ENCODE measurements around the gene PAK5.

PAK5 gene

DNA sequence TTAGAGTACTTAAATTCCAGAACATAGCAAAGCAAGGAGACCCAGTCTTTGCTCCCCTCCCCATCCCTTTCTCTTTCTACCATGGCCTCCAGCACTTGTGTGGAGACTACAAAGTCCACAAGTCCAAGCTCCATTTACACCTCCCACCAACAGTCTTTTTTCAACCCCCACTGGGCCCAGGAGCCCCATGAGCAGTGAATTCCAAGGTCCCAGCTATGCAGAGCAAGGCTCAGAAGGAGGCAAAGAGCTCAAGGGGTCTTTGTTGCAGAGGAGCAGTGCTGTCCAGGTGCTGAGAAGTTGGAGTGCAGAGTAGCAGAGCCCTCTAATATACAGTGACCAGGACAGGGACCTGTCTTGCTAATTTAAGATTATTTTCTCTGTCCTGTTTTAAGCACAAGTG lies 9.0 kb downstream of the PAK5 start:
- DNase-seq (ENCODE audit: low spot score): no peak
- Histone ChIP-seq H3K4me3 (no peak overlapping the region), H3K27ac (no peak overlapping the region)
- TF ChIP-seq, protein P1, sequence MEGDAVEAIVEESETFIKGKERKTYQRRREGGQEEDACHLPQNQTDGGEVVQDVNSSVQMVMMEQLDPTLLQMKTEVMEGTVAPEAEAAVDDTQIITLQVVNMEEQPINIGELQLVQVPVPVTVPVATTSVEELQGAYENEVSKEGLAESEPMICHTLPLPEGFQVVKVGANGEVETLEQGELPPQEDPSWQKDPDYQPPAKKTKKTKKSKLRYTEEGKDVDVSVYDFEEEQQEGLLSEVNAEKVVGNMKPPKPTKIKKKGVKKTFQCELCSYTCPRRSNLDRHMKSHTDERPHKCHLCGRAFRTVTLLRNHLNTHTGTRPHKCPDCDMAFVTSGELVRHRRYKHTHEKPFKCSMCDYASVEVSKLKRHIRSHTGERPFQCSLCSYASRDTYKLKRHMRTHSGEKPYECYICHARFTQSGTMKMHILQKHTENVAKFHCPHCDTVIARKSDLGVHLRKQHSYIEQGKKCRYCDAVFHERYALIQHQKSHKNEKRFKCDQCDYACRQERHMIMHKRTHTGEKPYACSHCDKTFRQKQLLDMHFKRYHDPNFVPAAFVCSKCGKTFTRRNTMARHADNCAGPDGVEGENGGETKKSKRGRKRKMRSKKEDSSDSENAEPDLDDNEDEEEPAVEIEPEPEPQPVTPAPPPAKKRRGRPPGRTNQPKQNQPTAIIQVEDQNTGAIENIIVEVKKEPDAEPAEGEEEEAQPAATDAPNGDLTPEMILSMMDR (IDR thresholded peaks at IDR 0.05): no peak

DNA sequence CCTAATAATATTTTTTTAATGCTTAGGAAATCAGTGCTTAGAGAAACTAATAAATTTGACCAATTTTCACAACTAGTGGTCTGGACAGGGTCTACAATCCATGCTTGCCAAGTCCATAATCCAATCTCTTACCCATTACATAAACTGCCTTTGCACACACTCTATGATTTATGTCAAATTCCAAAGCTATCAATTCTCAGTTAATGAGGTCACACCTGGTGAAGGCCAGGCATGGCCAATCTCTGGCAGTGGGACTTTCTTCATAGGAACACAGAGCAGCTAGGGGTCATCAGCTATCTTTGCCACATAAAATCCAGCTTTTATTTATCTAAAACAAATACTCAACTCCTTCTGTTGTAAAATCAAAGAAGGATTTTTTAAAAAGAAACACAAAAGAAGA lies 21.2 kb downstream of the PAK5 start:
- no peak overlapping the region for H3K27ac ChIP-seq
- DNase-seq (ENCODE audit: low spot score): no peak
- no peak overlapping the region for H3K4me3 ChIP-seq
- TF ChIP-seq, protein P1 (IDR thresholded peaks at IDR 0.05): no peak

DNA sequence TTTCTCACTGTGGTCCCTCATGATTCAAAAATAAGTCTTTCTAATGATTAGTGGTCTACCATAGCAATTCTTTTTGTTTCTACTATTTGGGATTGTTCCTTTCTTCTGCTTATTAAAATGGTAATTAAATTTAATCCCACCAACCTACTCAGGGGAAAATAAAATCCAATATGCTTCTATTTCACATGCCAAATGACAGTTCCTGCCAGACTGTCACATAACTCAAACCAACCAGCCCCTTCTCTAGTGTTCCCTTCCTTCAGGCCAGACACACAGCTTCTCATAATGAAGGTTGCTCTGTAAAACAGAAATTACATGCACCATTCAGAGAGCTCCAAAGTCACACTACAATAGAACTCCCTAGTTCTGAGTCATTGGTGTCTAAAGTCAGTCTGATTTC lies 23.2 kb downstream of the PAK5 start:
- Histone ChIP-seq H3K27ac (no peak overlapping the region), H3K4me3 (no peak overlapping the region)
- DNase-seq (ENCODE audit: low spot score): no peak
- TF ChIP-seq, protein P1 (IDR thresholded peaks at IDR 0.05): no peak

DNA sequence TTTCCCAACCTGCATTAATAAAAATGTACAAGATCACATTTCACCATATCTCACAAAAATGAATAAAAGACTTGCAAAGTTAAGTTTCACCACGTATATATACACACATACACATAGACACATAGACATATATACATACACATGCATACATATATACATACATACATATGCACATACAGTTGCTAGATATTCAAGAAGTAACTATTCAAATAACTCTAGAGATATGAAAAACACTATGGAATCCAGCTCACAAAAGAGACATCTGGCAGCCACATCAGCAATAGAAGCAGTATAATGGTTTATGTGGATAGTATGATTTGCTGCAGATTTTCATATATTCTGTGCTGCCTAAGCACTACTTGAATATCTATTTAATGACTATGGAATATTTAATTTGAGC lies 28.1 kb downstream of the PAK5 start:
- TF ChIP-seq, protein P1 (IDR thresholded peaks at IDR 0.05): no peak
- no peak overlapping the region for H3K27ac ChIP-seq
- H3K4me3 ChIP-seq: no peak overlapping the region
- no peak for DNase-seq (ENCODE audit: low spot score)

DNA sequence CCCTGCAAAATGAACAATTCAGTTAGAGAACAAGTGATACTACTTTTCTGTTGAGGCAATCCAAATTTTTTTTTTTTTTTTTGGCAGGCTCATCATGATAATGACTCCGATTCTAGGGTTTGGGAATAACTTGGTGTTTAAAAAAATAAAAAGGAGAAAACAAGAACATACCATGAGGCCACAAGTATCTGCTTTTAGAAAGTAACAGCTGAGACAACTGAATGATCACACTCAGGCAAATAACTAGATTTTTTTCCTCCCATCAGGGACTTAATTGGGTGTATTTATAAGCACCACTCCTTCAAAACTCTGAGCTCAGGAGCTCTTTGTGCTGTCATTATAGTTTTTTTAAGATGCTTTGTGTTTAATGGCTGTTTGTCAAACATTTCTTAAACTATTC lies 29.6 kb downstream of the PAK5 start:
- TF ChIP-seq, protein P1 (IDR thresholded peaks at IDR 0.05): no peak
- Histone ChIP-seq H3K27ac (no peak overlapping the region), H3K4me3 (no peak overlapping the region)
- no peak for DNase-seq (ENCODE audit: low spot score)

DNA sequence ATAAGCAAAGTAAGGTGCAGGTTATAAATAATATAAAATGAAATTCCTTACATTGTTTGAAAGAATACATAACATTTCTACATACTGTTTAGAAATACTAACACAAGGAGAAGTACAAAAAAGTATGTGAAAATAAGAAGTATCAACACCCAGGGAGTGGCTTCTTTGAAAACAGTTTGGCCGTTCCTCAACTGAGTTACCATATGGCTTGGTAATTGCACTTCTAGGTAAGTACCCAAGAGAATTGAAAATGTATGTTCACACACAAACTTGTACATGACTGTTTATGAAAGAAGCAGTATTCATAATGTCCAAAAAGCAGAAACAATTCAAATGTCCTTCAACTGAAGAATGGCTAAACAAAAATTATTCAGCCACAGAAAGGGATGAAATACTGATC lies 30.7 kb downstream of the PAK5 start:
- Histone ChIP-seq H3K4me3 (no peak overlapping the region), H3K27ac (no peak overlapping the region)
- no peak for DNase-seq (ENCODE audit: low spot score)
- TF ChIP-seq, protein P1 (IDR thresholded peaks at IDR 0.05): no peak

DNA sequence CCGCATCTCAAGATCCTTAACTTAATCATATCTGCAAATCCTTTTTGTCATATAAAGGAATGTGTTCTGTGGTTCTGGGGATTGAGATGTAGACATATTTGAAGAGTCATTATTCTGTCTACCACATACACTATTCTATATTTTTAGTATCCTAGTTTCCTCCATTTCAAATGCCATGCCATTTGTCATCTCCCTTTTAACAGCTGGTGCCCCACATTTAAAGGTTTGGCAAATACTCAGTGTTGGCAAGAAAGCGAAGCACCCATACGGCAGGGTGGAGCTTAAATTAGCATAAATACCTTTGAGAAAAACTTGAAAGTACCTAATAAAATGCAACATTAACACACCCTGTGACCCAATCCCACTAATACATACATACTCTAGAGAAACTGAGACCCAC lies 31.7 kb downstream of the PAK5 start:
- no peak for DNase-seq (ENCODE audit: low spot score)
- H3K27ac ChIP-seq: no peak overlapping the region
- H3K4me3 ChIP-seq: no peak overlapping the region
- TF ChIP-seq, protein P1 (IDR thresholded peaks at IDR 0.05): no peak
